Measurements from ENCODE around the gene DES. TPM values are rescaled to one million over a fixed set of nuclear protein-coding genes. Genes with fewer than 3 reads are reported as not detected.

The DES gene
- total RNA-seq, 5 donors from 2014 or later (not counting 1 experiment from before 2014, with no cell fraction given), result 0.98 to 1.3 (median 1.3) TPM; not detected in 2

DNA sequence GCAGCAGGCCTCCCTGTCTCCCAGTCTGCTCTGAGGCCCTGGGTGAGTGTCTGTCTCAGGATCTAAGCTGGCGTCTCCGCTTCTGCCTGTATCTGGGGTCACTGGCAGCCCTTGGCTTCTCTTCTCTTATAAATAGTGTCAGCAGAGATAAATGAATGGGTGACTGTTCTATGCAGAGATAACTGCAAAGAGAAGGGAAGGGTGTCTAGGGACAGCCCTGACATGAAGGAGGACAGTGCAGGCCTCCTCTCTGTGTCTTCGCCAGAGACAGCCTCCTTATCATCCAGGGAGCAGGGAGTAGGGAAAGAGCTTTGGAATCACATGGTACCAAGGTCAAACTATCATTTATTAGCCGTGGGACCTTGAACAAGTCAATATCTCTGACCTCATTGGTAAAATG, 52.3 kb downstream of the DES start:
- Histone ChIP-seq H3K9me3 (no peaks in the 10 kb centered on the region), H3K36me3 (ENCODE audit: control insufficient read depth in 2 of 2, extremely low read depth in 1 of 2, insufficient read depth in 1 of 2, low read length in 1 of 2) (peaks cover 0 to 3% of the 10 kb centered on the region in 2 donors), H3K4me3 (ENCODE audit: control insufficient read depth in 1 of 2, extremely low read depth in 1 of 2, low read length in 1 of 2) (no peak overlapping the region), H3K27me3 (replicated peaks in 1 of 2; ENCODE audit: control insufficient read depth in 2 of 2, extremely low read depth in 1 of 2, insufficient read depth in 2 of 2, low read length in 1 of 2) (peaks cover 0 to 34% of the 10 kb centered on the region in 2 experiments), H3K4me1 (ENCODE audit: control insufficient read depth in 1 of 2, extremely low read depth in 1 of 2, insufficient read depth in 2 of 2, low read length in 2 of 2) (no peaks in the 10 kb centered on the region), H3K27ac (ENCODE audit: low read length) (no peak overlapping the region)
- H3K9me3 Mint-ChIP-seq, result no peaks in the 10 kb centered on the region
- DNase-seq, result no peak
- WGBS (ENCODE audit: insufficient coverage), result no CpG with 5 or more reads among the region's 4 CpGs
- H3K4me1 Mint-ChIP-seq, result no peaks in the 10 kb centered on the region
- H3K27me3 Mint-ChIP-seq, result peaks cover 0 to 6% of the 10 kb centered on the region in 2 donors
- peaks cover 9% of the 10 kb centered on the region for H3K36me3 Mint-ChIP-seq
- H3K4me3 Mint-ChIP-seq, result no peak overlapping the region
- ChIA-PET CTCF (no interaction called here), POLR2A (no interaction called here)
- ATAC-seq (replicated peaks in 1 of 4), result no peak
- no peak overlapping the region for H3K27ac Mint-ChIP-seq

DNA sequence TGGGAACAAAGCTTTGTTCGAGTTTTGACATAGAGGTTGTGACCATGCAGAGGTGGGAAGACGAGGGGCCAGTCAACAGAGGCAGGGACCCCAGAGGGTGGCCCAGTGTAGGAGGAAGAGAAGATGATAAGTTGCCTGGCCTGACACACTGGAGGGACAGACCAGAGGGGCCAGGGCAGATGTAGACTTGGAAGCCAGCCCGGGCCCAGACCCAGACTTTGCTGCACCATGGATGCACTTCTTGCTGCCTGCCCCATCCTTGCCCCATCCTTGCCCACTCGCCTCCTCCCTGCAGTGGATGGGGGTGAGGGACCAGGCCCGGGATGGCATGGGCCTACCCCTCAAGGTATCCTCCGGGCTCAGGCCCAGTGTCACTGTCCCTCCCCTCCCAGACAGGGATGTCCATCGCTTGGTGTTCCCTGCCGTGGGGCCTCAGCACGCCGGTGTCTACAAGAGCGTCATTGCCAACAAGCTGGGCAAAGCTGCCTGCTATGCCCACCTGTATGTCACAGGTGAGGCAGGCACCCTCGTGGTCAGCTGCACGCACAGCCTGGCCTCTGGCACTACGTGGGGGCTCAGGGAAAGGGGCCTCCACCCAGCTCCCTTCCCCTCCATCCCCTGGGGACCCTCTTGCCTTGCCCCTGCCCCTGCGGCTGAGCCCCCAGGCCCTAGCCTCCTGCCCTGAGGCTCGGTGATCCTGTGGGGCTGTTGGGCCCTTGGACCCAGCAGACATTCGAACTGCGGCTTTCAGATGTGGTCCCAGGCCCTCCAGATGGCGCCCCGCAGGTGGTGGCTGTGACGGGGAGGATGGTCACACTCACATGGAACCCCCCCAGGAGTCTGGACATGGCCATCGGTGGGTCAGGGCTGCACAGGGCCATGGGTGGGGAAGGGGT, 53.5 kb downstream of the DES start:
- CTCF ChIA-PET, result no interaction called here
- no peak overlapping the region for H3K4me3 Mint-ChIP-seq
- no peak overlapping the region for H3K27ac ChIP-seq (ENCODE audit: low read length)

DNA sequence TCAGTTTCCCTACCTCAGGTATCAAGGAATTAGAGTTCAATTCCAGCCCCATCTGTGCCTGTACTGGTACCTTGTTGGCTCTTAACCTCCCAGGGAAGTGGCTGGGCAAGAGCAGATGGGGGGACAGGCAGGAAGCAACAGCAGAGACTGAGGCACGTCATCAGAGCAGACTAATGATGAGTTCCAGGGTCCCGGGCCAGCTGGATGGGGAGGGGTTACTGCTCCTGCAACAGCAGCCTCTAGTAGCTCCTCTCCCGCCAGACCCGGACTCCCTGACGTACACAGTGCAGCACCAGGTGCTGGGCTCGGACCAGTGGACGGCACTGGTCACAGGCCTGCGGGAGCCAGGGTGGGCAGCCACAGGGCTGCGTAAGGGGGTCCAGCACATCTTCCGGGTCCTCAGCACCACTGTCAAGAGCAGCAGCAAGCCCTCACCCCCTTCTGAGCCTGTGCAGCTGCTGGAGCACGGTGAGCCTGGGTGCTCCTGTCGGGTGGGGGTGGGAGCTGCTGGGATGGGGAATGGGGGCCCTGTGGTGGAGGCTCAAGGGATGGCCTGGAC, 54.5 kb downstream of the DES start:
- H3K4me1 ChIP-seq (ENCODE audit: control insufficient read depth in 1 of 2, extremely low read depth in 1 of 2, insufficient read depth in 2 of 2, low read length in 2 of 2), result no peaks in the 10 kb centered on the region
- H3K27ac ChIP-seq (ENCODE audit: low read length), result no peak overlapping the region
- ChIA-PET CTCF (interaction anchor here in 1 of 2 donors (0.7 kb wide), 1 partner anchor 628 kb away, joined by 3 read pairs; no protein-coding TSS in a partner anchor), POLR2A (no interaction called here)
- H3K9me3 ChIP-seq, result no peaks in the 10 kb centered on the region
- H3K27me3 Mint-ChIP-seq, result peaks cover 0 to 11% of the 10 kb centered on the region in 2 donors
- WGBS (ENCODE audit: insufficient coverage), result 92% methylated on average over 9 of the region's 12 CpGs
- peaks cover 4 to 5% (median 4%) of the 10 kb centered on the region in 3 donors for H3K4me1 Mint-ChIP-seq
- H3K4me3 Mint-ChIP-seq, result no peak overlapping the region
- H3K36me3 Mint-ChIP-seq, result peaks cover 9% of the 10 kb centered on the region
- no peak for ATAC-seq (replicated peaks in 1 of 4)
- peaks cover 0 to 3% of the 10 kb centered on the region in 2 donors for H3K36me3 ChIP-seq (ENCODE audit: control insufficient read depth in 2 of 2, extremely low read depth in 1 of 2, insufficient read depth in 1 of 2, low read length in 1 of 2)
- H3K9me3 Mint-ChIP-seq, result no peaks in the 10 kb centered on the region
- DNase-seq, result no peak
- peaks cover 0 to 51% of the 10 kb centered on the region in 2 experiments for H3K27me3 ChIP-seq (replicated peaks in 1 of 2; ENCODE audit: control insufficient read depth in 2 of 2, extremely low read depth in 1 of 2, insufficient read depth in 2 of 2, low read length in 1 of 2)
- no peak overlapping the region for H3K27ac Mint-ChIP-seq
- H3K4me3 ChIP-seq (ENCODE audit: control insufficient read depth in 1 of 2, extremely low read depth in 1 of 2, low read length in 1 of 2), result no peak overlapping the region

More for the DNA sequence above, 53.5 kb downstream of the DES start:
- H3K4me1 Mint-ChIP-seq, result peaks cover 4 to 5% (median 4%) of the 10 kb centered on the region in 3 donors
- H3K27ac Mint-ChIP-seq, result no peak overlapping the region
- H3K27me3 Mint-ChIP-seq, result peaks cover 0 to 11% of the 10 kb centered on the region in 2 donors
- H3K36me3 Mint-ChIP-seq, result peaks cover 9% of the 10 kb centered on the region
- 84% methylated on average over 18 of the region's 22 CpGs for WGBS (ENCODE audit: insufficient coverage)
- Histone ChIP-seq H3K4me3 (ENCODE audit: control insufficient read depth in 1 of 2, extremely low read depth in 1 of 2, low read length in 1 of 2) (no peak overlapping the region), H3K27me3 (replicated peaks in 1 of 2; ENCODE audit: control insufficient read depth in 2 of 2, extremely low read depth in 1 of 2, insufficient read depth in 2 of 2, low read length in 1 of 2) (peaks cover 0 to 41% of the 10 kb centered on the region in 2 experiments), H3K36me3 (ENCODE audit: control insufficient read depth in 2 of 2, extremely low read depth in 1 of 2, insufficient read depth in 1 of 2, low read length in 1 of 2) (peaks cover 0 to 3% of the 10 kb centered on the region in 2 donors), H3K9me3 (no peaks in the 10 kb centered on the region), H3K4me1 (ENCODE audit: control insufficient read depth in 1 of 2, extremely low read depth in 1 of 2, insufficient read depth in 2 of 2, low read length in 2 of 2) (no peaks in the 10 kb centered on the region)
- H3K9me3 Mint-ChIP-seq, result no peaks in the 10 kb centered on the region
- POLR2A ChIA-PET, result no interaction called here
- no peak for DNase-seq
- no peak for ATAC-seq (replicated peaks in 1 of 4)

DNA sequence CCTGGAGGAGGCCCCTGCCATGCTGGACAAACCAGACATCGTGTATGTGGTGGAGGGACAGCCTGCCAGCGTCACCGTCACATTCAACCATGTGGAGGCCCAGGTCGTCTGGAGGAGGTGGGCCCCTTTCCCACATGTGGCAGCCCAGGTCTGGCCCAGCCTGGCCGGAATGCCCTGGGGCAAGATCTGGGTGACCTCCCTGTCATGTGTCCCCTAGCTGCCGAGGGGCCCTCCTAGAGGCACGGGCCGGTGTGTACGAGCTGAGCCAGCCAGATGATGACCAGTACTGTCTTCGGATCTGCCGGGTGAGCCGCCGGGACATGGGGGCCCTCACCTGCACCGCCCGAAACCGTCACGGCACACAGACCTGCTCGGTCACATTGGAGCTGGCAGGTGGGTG, 55.3 kb downstream of the DES start:
- Mint-ChIP-seq H3K36me3 (peaks cover 9% of the 10 kb centered on the region), H3K9me3 (no peaks in the 10 kb centered on the region), H3K27ac (no peak overlapping the region), H3K27me3 (peaks cover 0 to 11% of the 10 kb centered on the region in 2 donors), H3K4me1 (peaks cover 4 to 5% (median 4%) of the 10 kb centered on the region in 3 donors), H3K4me3 (no peak overlapping the region)
- no peak overlapping the region for H3K4me3 ChIP-seq (ENCODE audit: control insufficient read depth in 1 of 2, extremely low read depth in 1 of 2, low read length in 1 of 2)
- H3K27ac ChIP-seq (ENCODE audit: low read length), result no peak overlapping the region
- DNase-seq (no peak), ATAC-seq (replicated peaks in 1 of 4) (no peak)
- ChIA-PET CTCF (interaction anchor here (0.6 to 0.7 kb wide), 2 partner anchors 9 to 629 kb away, joined by 3 read pairs; no protein-coding TSS in a partner anchor), POLR2A (interaction anchor here in 1 of 2 donors (0.7 kb wide), 1 partner anchor 31 kb away, joined by 10 read pairs; no protein-coding TSS in a partner anchor)
- no peaks in the 10 kb centered on the region for H3K4me1 ChIP-seq (ENCODE audit: control insufficient read depth in 1 of 2, extremely low read depth in 1 of 2, insufficient read depth in 2 of 2, low read length in 2 of 2)
- WGBS (ENCODE audit: insufficient coverage), result 85% methylated on average over 18 of the region's 18 CpGs
- peaks cover 0 to 52% of the 10 kb centered on the region in 2 experiments for H3K27me3 ChIP-seq (replicated peaks in 1 of 2; ENCODE audit: control insufficient read depth in 2 of 2, extremely low read depth in 1 of 2, insufficient read depth in 2 of 2, low read length in 1 of 2)
- H3K36me3 ChIP-seq (ENCODE audit: control insufficient read depth in 2 of 2, extremely low read depth in 1 of 2, insufficient read depth in 1 of 2, low read length in 1 of 2), result peaks cover 0 to 3% of the 10 kb centered on the region in 2 donors
- no peaks in the 10 kb centered on the region for H3K9me3 ChIP-seq

DNA sequence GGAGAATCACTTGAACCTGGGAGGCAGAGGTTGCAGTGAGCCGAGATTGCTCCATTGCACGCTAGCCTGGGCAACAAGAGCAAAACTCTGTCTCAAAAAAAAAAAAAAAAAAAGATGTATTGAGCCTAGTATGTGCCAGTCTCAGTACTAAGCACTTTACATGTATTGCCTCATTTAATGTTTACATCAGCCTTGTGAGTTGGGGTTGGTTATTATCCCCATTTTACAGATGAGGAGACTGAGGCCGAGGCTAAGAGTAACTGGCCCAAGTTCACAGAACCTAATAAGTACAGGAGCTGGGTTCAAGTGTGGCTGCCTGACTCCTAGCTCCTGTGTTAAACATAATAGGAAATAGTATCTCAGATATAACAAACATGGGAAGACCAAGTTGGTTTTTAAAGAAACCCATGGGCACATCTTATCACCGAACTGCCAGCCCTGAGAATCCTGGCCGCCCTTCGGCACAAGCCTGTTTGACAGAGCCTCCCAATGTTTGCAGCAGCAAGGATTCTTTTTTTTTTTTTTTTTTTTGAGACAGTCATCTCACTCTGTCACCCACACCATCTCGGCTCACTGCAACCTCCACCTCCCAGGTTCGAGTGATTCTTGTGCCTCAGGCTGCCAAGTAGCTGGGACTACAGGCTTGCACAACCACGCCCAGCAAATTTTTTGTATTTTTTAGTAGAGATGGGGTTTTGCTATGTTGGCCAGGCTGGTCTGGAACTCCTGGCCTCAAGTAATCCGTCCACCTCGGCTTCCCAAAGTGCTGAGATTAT, 56.3 kb downstream of the DES start:
- no peak overlapping the region for H3K27ac ChIP-seq (ENCODE audit: low read length)
- peaks cover 0 to 3% of the 10 kb centered on the region in 2 donors for H3K36me3 ChIP-seq (ENCODE audit: control insufficient read depth in 2 of 2, extremely low read depth in 1 of 2, insufficient read depth in 1 of 2, low read length in 1 of 2)
- H3K9me3 Mint-ChIP-seq, result no peaks in the 10 kb centered on the region
- no peak overlapping the region for H3K27ac Mint-ChIP-seq
- peaks cover 0 to 11% of the 10 kb centered on the region in 2 donors for H3K27me3 Mint-ChIP-seq
- H3K9me3 ChIP-seq, result no peaks in the 10 kb centered on the region
- peaks cover 0 to 46% of the 10 kb centered on the region in 2 experiments for H3K27me3 ChIP-seq (replicated peaks in 1 of 2; ENCODE audit: control insufficient read depth in 2 of 2, extremely low read depth in 1 of 2, insufficient read depth in 2 of 2, low read length in 1 of 2)
- H3K4me1 ChIP-seq (ENCODE audit: control insufficient read depth in 1 of 2, extremely low read depth in 1 of 2, insufficient read depth in 2 of 2, low read length in 2 of 2), result no peaks in the 10 kb centered on the region
- H3K36me3 Mint-ChIP-seq, result peaks cover 9% of the 10 kb centered on the region
- ATAC-seq (replicated peaks in 1 of 4) (no peak), DNase-seq (no peak)
- CTCF ChIA-PET, result interaction anchor here in 1 of 2 donors (0.6 to 1.0 kb wide), 4 partner anchors 9 to 64 kb away, joined by 3 to 4 read pairs (median 3); no protein-coding TSS in a partner anchor
- POLR2A ChIA-PET, result interaction anchor here in 1 of 2 donors (0.7 kb wide), 1 partner anchor 32 kb away, joined by 10 read pairs; no protein-coding TSS in a partner anchor
- no peak overlapping the region for H3K4me3 Mint-ChIP-seq
- no peak overlapping the region for H3K4me3 ChIP-seq (ENCODE audit: control insufficient read depth in 1 of 2, extremely low read depth in 1 of 2, low read length in 1 of 2)
- peaks cover 4 to 5% (median 4%) of the 10 kb centered on the region in 3 donors for H3K4me1 Mint-ChIP-seq
- 89% methylated on average over 4 of the region's 11 CpGs for WGBS (ENCODE audit: insufficient coverage)

DNA sequence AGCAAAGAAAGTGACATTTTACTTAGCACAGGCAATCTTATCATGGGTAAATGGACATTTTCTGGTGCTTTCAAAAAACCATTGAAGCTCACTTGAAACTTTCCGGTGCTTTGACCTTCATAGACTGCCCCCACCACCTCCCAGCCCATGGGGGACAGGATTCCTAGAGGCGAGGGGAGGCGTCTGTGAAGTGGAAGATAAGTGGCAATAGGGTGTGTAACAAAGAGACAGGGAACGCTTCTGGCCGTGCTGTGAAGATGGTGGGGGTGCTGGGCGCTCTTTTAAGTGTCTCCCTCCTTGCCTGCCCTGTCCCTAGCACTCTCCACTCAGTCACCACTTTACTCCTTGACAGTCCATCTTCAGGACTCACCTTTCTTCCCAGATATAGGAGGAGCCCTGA, 57.1 kb downstream of the DES start:
- peaks cover 4 to 5% (median 4%) of the 10 kb centered on the region in 3 donors for H3K4me1 Mint-ChIP-seq
- no peak overlapping the region for H3K27ac Mint-ChIP-seq
- ATAC-seq (replicated peaks in 1 of 4), result no peak
- ChIA-PET POLR2A (no interaction called here), CTCF (interaction anchor here (0.6 to 1.9 kb wide), 6 partner anchors 11 to 55 kb away, joined by 3 to 8 read pairs (median 4); partner anchors contain the start of gene GMPPA (in 1 of the 2))
- WGBS (ENCODE audit: insufficient coverage), result no CpG with 5 or more reads among the region's 6 CpGs
- Histone ChIP-seq H3K27me3 (replicated peaks in 1 of 2; ENCODE audit: control insufficient read depth in 2 of 2, extremely low read depth in 1 of 2, insufficient read depth in 2 of 2, low read length in 1 of 2) (peaks cover 0 to 47% of the 10 kb centered on the region in 2 experiments), H3K27ac (ENCODE audit: low read length) (no peak overlapping the region), H3K36me3 (ENCODE audit: control insufficient read depth in 2 of 2, extremely low read depth in 1 of 2, insufficient read depth in 1 of 2, low read length in 1 of 2) (peaks cover 0 to 3% of the 10 kb centered on the region in 2 donors), H3K4me1 (ENCODE audit: control insufficient read depth in 1 of 2, extremely low read depth in 1 of 2, insufficient read depth in 2 of 2, low read length in 2 of 2) (no peaks in the 10 kb centered on the region), H3K9me3 (no peaks in the 10 kb centered on the region), H3K4me3 (ENCODE audit: control insufficient read depth in 1 of 2, extremely low read depth in 1 of 2, low read length in 1 of 2) (no peak overlapping the region)
- peaks cover 9% of the 10 kb centered on the region for H3K36me3 Mint-ChIP-seq
- no peak for DNase-seq
- no peaks in the 10 kb centered on the region for H3K9me3 Mint-ChIP-seq
- H3K4me3 Mint-ChIP-seq, result no peak overlapping the region
- H3K27me3 Mint-ChIP-seq, result peaks cover 0 to 11% of the 10 kb centered on the region in 2 donors

Measured in T-cell (primary cell).